ENCODE measurements around the gene LRP5.
"Not testable (repeated sequence)": the region's sequence is repeated elsewhere in the genome, so short reads cannot be mapped to it uniquely, and the experiment has no call there.

Gene LRP5

DNA sequence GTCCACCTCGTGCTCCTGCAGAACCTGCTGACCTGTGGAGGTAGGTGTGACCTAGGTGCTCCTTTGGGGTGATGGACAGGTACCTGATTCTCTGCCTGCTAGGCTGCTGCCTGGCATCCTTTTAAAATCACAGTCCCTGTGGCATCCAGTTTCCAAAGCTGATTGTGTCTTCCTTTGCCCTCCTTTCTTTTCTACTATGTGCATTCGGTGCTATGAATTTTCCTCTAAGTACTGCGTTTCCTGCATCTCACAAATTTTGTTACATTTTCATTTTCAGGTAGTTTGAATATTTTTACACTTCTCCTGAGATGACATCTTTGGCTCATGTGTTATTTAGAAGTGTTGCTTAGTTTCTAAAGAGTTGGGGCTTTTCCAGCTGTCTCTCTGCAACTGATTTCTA is 117.3 kb downstream of the LRP5 start:
- DNase-seq: no peak

DNA sequence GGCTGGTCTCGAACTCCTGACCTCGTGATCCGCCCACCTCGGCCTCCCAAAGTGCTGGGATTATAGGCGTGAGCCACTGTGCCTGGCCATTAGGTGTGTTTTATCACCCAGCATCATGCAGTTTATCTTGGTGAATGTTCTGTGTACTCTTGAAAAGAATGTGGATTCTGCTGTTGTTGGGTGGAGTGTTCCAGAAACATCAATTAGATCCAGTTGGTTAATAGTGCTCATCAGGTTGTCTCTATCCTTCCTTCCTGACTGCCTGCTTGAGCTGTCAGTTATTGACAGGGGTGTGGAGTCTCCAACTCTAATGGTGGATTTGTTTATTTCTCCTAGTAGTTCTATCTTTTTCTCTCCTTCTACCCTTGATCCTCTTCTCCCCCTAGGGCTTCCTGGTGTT is 118.0 kb downstream of the LRP5 start:
- DNase-seq: no peak

DNA sequence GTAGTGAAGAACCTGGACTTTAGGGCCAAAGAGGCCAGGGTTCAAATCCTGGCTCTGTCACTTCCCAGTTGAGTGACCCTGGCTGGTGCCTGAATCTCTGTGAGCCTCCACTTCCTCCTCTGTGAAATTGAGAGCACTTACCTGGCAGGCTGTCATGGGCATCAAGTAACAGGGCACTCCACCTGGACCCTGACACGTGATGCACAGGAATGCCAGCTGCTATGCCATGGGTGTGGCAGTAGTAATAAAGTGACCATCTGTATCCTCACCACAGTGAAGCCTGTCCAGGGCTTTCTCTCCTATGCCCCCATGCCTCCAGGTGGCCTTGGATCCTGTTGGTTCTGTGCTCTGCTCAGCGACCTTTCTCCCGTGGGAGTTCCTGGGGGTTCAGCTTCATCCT is 118.4 kb downstream of the LRP5 start:
- DNase-seq: no peak

DNA sequence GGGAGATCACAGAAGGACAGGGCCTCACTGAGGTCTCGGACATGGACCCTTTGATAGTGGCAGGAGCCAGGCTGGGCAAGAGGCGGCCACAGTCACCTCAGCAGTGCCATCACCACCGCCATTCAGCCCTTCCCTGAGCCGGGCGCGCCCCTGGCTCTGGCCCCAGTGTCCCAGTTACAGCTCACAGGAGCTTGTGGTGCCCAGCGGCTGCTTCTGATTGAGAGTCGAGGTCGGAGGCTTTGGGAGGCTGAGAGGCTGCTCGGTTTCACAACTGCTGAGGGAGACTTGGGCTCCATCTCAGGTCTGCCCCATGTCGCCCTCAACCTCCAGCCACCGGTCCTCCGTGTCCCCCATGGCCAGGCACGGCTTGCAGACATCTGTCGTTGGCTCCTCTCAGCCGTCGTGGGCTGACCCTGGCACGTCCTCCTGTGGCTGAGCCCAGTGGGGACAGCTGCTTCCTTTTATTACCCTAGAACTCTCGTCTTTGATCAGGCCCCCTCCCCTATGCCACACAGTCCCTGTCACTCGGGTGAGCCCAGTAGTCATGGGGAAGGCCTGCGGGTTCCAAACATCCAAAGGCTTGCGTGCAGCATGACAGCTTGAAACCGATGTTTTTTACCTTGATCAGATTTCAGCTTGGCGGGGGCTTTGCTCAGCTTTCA is 119.7 kb downstream of the LRP5 start:
- DNase-seq: no peak

DNA sequence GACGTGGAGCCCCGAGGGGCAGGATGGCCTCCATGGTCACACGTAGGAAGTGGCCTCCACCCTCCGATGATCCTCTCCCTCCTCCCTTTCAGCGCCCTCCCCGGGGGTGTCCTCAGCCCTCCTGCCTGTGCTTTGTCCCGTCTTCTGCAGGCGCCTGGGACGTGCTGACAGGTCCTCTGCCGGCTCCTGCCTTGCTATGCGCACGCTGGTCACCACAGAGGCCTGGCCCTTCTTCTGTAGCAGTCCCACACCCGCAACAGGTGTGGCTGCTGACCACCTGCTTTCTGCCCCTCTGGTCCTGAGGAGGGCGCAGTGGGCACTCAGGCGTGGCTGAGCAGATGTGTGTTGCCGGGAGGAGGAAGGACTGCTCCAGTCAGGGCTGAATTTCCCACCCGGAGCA is 120.5 kb downstream of the LRP5 start:
- no peak for DNase-seq

DNA sequence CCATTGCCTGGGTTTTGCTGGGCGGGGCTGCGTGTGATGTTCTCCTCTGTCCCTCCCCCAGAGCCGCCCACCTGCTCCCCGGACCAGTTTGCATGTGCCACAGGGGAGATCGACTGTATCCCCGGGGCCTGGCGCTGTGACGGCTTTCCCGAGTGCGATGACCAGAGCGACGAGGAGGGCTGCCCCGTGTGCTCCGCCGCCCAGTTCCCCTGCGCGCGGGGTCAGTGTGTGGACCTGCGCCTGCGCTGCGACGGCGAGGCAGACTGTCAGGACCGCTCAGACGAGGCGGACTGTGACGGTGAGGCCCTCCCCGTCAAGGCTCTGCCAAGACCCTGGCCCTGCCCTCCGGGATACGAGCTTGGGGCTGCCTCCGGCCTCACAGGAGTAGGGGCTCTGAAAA is 121.2 kb downstream of the LRP5 start:
- DNase-seq: no peak

DNA sequence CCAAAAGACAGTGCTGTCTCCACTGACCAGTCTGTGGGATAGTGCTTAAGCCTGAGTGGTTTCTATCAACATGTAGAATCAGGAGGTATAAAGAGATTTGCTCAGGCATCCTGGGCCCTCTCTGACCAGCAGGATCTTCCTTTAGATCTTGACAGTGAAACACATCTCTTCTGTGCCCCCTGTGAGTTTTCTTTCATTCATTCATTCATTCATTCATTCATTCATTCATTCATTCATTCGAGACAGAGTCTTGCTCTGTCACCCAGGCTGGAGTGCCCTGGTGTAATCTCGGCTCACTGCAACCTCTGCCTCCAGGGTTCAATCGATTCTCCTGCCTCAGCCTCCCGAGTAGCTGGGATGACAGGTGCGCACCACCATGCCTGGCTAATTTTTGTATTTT is 121.8 kb downstream of the LRP5 start:
- DNase-seq: not testable (repeated sequence)

DNA sequence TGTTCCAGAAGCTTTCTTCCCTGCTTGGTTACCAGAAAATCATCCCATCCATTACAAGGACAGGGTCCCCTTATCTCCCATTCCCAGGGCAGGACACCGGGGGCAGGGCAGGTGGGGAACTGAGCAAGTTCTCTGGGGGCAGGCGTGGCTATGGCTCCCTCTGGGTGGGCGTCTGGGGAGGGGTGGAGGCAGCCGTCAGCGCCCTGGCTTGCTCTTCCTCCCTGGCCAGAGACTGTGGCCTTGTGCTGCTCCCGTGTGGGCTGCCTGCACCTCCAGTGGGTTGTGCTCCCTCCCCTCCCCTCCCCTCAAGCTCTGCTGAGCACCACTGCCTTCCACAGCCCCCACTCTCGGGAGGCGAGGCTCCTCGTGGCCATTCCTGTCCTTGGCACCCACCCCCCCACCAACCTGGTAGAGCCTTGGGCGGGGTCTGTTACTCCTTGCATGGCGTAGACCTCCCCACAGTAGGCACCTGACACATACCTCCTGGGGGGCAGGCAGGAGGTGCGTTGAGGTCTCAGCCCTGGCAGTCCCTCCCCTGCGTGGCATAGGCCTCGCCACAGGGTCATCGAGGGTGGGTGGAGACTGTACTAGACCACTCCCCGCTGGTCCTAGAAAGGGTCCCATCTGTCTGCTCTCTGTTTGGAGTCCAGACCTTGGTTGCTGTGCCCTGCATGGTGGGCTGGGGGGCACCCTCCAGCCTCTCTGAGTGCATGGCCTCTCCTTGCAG is 123.9 kb downstream of the LRP5 start:
- DNase-seq: no peak

DNA sequence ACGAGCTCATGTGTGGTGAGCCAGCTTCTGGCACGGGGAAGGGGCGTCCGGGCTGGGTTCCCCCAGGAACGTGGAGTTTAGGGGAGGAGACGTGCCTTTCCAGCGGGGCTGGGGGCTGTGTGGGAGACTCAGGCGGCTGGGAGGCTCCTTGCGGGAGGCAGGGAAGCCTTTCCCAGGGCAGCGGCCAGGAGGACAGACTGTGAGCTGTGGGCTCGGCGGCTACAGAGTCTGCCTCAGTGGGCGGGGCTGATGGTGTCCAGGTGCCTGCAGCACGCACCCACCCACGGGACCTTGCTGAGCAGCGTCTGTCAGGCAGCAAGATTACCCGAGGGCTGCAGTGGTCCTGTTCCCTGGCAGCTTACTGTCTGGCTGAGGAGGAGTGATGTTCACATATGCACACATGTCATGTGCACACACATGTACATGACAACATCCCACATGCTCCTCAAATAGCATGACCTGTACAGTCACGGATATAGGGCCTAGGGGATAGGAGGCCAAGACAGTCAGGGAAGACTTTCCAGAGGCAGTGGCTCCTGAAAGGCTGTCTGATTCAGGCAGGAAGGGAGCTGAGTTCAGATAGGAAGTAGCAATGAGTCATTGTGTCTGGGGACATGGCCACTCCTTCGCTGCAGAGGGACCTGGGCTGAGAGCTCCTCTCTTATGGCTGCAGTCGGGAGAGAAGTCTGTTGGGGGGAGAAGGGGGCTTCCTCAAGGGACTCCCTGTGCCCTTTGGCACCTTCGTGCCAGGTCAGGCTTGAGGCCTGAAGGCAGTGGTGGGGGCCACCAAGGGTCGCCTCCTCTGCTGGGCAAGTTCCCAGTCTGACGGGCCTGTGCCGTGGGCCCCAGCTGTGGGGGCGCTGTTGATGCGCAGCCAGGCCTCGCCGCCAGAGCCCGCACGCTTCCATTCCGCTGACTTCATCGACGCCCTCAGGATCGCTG is 124.9 kb downstream of the LRP5 start:
- peak; percentile 77 for DNase-seq

DNA sequence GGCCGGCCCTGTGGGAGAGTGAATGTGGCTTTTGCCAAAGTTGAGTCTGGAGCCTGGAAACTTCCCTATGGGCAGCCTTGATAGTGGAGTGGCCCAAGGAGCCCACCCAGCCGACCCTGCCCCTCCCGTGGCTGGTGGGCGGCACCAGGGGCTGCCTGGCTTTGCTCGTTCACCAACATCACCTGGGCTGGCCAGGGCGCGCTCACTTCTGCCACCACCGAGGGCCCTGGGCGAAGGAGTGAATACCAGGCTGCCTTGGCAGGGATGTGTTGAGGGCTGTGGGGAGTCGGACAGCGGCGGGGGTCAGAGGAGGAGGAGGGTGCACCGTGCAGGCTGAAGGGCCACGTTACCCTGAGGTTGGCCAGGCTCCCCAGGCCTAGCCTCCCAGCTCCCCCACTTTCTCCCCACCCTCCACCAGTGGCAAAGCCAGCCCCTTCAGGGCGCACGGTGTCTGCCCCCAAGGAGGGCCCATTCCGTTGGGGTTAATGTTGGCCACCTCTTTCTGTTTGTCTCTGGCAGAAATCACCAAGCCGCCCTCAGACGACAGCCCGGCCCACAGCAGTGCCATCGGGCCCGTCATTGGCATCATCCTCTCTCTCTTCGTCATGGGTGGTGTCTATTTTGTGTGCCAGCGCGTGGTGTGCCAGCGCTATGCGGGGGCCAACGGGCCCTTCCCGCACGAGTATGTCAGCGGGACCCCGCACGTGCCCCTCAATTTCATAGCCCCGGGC is 125.7 kb downstream of the LRP5 start:
- DNase-seq: no peak

DNA sequence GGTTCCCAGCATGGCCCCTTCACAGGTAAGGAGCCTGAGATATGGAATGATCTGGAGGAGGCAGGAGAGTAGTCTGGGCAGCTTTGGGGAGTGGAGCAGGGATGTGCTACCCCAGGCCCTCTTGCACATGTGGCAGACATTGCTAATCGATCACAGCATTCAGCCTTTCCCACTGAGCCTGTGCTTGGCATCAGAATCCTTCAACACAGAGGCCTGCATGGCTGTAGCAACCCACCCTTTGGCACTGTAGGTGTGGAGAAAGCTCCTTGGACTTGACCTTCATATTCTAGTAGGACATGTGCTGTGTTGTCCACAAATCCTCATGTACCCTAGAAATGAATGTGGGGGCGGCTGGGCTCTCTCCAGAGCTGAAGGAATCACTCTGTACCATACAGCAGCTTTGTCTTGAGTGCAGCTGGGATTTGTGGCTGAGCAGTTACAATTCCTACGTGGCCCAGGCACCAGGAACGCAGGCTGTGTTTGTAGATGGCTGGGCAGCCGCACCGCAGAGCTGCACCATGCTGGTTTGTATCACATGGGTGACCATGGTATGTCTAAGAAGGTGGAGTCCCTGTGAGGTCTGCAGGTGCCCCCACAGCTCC is 126.4 kb downstream of the LRP5 start:
- no peak for DNase-seq

DNA sequence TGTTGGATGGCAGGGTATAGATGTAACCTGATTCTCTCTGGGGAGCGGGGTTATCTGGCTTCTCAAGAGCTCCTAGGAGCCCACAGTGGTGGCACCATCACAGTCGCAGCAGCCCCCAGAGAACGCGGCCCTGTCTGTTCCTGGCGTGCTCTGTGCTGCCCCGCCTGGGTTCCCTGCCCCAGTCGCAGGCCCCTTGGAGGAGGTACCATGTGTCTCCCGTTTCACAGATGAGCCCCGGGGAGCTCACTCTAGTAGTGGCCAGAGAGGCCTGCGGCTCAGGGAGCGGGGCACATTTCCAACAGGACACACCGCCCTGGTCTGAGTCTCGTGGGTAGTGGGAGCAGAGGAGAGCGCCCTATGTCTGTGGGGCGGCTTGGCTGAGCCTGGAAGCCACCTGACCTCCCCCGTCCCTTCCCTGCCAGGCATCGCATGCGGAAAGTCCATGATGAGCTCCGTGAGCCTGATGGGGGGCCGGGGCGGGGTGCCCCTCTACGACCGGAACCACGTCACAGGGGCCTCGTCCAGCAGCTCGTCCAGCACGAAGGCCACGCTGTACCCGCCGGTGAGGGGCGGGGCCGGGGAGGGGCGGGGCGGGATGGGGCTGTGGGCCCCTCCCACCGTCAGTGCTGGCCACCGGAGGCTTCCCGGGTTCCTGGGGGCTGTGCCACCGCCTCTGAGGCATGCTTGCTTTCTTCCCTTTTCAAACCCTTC is 127.1 kb downstream of the LRP5 start:
- DNase-seq: no peak

DNA sequence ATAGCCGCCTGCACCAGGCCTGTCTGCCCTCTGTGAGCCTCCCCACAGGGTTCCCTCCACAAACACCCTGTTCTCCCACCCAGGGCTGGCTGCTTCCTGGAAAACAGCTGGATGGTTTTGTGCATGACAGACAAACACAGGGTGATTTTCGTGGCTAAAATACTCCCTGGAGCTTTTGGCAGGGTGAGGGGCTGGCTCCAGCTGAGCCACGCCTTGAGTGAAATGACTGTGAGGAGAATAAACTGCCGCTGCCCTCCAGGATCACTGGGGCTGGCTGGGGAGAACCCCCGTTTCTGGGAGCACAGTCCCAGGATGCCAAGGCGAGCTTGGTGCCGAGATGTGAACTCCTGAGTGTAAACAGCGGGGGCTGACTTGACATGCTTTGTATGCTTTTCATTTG is 127.8 kb downstream of the LRP5 start:
- DNase-seq: no peak

DNA sequence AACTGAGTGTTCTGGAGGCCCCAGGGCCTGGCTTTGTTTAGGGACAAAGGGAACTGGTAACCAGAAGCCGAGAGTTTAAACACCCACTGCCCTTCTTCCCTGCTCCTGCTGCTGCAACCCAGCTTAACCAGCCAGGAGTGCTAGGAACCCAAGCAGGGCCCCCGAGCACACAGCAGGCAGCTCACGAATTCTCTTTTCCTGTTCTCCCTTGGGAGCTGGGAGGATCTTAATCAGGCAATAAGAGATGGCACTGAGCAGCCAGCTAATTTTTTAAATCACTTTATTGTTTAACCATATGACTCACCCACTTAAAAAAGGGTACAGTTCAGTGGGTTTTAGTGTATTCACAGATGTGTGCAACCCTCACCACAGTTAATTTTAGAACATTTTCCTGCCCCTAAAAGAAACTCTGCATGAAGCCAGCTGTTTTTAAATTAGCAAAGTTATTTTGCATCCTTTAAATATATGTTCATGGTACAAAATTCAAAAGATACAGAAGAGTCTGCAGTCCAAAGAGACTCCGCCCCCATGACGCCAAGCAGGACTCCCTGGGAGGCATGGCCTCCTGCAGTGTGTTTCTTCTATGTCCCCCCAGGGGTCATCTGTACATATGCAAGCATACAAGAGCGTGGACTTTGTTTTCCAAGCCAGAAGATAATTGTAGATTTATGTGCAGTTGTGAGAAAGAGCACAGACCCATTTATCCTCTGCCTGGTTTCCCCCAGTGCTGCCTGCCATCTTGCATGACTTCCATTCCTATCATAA is 129.3 kb downstream of the LRP5 start:
- DNase-seq: no peak

DNA sequence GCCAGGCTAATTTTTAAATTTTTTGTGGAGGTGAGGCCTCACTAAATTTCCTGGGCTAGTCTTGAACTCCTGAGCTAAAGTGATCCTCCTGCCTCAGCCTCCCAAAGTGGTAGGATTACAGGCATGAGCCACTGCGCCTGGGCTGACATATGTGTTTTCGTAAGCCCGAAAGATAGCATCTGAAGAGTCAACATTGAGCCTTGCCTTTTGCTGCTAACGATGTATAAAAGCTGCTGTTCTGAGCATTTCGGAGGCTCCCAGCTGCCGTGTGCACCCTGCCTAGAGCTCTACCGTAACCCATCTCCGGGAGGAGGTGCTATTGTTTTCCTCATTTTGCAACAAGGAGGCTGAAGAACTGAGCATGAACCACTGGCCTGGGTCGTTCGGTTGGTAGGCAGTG is 130.0 kb downstream of the LRP5 start:
- no peak for DNase-seq

DNA sequence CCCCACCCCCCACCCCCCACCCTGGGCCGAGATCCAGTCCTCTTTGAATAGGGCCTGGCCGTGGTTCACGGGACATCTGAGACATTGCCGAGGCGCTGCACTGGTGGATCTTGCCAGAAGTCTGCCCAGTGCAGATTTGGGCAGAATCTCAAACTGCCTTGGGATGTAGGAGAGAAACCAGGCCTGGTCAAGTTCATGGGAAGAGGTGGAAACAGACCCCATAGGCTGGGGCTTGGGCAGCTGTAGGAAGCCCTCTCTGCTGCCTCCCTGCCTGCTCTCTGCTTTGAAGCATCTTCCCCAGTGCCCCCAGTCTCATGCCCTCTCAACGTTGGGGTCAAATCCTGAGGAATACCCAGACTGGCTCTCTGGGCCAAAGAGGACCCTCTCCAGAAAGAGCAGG is 132.2 kb downstream of the LRP5 start:
- no peak for DNase-seq

DNA sequence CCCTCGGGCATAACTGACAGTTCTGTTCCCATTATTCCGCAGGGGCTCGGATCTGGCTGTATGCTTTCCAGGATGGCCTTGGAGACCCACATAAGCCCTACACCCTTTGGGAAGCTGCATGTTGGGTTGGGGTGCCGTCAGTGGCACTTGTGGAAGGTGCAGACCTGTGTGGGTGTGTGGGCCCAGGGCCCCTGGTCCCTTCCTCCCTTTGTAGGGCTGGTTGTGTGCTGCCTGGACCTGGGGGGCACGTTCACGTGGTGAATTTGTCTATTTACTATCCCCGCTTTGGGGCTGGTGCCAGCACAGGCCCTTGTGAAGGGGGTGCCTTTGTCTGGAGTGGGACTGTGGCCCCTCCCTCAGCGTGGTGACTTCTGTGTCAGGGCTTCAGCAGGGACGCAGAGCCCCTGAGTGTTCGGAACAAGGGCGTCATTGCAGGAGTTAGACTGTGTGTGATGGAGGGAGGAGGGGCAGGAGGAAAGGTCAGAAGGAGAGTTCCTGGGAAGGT is 133.2 kb downstream of the LRP5 start:
- DNase-seq: no peak

DNA sequence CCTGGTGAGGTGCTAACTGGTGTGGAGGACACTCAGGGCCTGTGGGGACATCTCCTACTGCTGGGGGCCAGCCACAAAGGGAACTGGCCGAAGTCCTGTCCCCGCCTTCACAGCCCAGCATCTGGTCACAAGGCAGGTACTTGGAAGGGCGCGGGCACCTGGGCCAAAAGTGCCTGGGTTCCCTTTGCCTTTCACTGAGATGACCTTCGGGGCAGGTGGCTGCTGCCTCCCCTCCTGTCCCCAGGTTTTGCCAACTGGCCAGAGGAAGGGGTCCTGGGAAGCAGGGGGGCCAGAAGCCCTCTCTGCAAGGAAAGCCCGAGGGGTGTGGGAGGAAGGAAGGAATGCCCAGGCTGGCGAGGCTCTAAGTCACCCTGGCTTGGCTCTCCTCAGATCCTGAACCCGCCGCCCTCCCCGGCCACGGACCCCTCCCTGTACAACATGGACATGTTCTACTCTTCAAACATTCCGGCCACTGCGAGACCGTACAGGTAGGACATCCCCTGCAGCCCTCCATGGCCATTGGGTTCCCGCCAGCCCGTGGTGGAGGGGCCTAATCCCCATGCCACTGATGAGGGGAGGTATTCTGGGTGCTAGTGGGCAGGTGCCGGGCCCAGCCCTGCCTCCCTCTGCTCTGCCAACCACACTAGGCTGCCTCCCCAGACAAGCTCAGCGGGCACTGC is 133.8 kb downstream of the LRP5 start:
- no peak for DNase-seq

DNA sequence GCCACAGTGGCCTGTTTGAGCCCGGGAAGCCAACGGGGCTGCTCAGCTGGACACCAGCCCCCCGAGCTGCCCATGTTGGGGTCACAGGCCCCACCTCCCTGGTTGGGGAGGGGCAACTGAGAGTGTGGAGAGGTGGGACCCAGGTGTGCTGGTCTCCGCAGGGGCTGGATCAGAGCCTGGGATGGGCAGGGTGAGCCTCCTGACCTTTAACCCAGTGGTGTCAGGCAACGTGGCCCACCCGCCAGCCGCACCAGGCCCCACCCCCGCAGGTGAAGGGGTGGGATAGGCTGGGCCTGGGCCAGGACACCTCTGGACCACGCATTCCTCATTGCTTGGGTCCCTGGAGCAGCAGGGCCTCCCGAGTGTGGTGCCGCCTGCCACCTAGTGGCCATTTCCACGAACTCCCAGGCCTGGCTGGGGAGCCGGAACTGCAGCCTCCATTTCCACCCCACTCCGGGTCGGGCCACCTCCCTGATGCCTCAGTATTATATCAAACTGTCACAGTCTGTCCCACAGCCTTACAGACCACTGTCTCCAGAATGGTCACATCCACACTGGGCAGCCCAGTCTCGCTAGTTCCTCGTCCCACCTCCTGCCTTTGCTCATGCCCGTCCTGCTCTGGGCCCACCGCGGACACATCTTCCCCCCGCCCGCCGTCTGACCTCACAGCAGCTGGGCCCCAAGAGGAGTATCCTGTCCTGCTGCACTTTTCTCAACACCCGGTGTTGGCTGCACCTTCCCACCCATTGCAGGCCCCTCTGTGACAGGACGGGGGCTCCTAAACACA is 134.8 kb downstream of the LRP5 start:
- DNase-seq: peak; percentile 68
